SK-N-DZ (cell line): ENCODE data around the gene IL1RAPL1.

Source experiments
- DNase-seq: peaks from one replicate; pipeline ENCODE4 v3.0.0-alpha.2; 2015; ENCODE audit warnings: low spot score

The IL1RAPL1 gene

DNA sequence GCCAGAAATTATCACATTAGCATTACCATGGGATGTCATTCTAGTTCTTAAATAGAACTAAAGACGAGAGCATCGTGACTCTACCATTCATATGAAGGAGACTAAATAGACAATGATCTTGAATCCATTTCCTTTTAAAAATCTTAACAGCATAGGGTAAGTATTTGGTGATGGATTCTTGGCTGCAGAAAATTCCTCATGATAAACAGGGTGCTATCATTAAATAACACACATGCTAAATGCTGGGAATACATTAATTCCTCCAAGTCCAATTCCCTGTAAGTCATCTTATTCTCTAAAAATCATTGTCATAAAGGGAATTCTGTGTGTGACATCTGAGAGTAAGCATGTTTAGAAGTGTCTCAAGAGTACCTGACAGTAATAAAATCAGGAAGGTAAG, 1157.7 kb downstream of the IL1RAPL1 start:
- DNase-seq = no peak

- no peak for DNase-seq
These were observed 1159.1 kb downstream of the IL1RAPL1 start for GRCh38 chrX:29746326-29746725.

- DNase-seq = no peak
These were observed 1174.8 kb downstream of the IL1RAPL1 start for GRCh38 chrX:29762006-29762405.

GRCh38 chrX:29775890-29776289, 1188.6 kb downstream of the IL1RAPL1 start:
- no peak for DNase-seq

DNA sequence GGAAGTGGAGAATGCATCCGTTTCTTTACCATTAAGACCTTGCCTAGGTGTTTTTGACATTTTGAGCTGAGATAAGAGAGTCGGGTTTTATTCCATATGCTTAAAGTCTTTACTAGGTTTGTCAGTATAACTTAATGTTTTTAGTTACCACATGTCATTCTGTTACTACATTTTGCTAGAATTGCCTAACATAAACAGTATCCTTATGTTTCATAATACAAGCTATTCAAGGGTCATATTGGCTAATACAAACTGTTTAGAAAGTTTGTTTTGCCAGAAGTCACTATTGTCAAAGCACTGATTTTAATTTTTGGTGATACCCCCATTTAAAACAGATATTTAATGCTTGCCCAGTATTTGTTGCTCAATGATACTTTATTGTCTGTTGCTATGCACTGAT, 1200.4 kb downstream of the IL1RAPL1 start:
- DNase-seq = no peak

- no peak for DNase-seq
These were observed 1201.9 kb downstream of the IL1RAPL1 start for GRCh38 chrX:29788991-29789699.

DNA sequence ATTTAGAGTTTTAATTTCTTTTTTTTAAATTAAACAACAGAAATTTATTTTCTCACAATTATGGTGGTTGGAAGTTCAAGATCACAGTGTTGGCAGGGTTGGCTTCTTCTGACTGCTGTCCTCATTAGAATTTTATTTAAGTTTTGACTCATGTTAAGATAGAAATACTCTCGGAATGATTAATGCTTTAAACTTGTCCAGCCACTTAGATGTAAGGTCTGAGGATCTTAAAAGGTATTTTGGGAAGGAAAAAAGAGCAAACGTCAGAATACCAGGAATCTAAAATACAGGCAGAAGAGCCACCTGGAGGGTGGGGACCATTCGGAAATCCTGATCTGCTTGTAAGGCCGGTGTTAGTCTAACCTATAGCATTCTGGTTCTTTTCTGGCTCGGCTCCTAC, 1205.1 kb downstream of the IL1RAPL1 start:
- no peak for DNase-seq

GRCh38 chrX:29797156-29797555, 1209.9 kb downstream of the IL1RAPL1 start:
- DNase-seq = no peak

DNA sequence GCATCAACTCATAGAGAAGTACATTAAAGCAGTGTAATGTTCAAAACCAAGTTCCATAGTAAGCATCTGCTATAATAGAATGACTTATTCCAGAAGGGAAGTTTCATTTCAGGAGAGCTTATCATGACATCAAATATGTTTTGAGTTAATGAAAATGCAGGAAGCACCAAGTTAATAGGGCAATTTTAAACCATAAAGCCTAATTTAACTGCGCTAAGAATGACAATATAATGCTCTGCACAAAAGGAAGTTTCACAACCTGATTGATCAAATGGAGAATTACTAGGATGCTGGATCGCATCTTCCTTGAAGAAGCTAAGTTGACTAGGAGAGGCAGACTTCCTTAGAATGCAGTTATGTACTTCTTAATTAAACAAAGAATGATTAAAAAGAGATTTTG, 1211.2 kb downstream of the IL1RAPL1 start:
- no peak for DNase-seq

DNA sequence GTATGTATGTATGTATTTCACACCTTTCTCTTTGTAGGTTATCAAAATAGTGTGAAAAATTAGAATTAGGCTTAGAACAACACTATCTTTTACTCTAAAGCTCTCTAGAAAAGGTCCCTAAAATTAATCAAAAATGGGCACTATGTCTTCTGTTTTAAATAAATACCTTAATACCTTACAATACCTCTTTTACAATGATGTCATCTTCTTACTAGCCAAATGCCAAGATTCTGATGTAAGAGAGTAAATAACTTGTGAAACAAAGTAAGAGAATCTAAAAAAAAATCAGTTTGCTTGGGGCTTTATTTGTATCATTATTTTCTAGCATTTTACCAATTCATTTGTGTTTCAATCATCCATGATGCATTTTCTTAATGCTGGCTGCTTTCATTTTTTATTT, 1225.9 kb downstream of the IL1RAPL1 start:
- DNase-seq = no peak

DNA sequence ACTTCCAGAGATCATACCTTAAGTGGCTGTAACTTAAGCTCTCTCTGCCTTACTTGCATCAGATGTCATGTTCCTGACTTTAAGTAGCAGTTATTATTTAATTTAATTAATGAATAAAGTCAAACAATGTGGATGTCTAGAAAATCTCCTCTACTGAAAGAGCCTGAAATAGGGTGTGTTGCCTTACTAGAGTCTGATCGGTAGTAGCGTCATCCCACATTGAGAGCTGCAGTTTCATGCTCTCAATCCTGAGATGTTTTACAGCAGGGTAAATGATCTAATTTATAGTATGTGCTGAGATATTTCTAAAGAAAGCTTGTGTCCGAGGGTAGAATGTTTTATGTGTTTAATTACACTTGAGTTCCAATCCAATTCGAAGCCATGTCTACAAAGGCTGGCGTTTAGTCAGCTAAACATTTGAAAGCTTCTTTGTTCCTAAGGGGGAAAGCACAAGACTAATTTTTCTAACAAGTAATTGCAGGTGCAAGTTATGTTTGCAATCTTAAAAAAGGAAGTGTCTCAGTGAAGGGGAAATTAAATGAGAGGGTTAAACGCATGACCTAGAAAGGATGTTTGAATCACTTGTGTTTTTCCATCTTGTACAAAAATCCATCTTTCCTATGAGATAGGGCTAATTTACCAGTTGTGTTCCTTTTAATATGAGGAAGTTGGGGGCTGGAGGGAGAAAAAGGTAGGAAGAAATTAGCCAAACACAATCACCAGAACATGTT, 1237.1 kb downstream of the IL1RAPL1 start:
- DNase-seq = no peak

- DNase-seq = no peak
These were observed 1239.5 kb downstream of the IL1RAPL1 start for GRCh38 chrX:29826742-29827141.

DNA sequence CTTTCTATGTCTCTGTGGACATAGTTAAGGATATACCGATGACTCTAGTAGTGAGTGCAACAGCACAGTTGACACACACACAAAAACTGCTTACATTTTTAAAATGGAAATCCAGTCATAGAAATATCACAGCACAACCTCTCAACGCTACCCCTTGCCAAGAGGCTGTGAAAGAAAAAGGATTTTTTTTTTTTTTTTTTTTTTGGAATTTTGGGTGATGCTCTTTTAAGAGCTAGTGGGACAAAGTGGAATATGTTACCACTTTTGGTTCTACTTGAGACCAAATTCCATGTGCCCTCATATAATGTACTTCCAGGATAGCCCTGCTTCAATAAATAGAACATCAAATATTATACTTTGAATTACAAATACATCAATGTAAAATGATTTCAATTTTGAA, 1247.1 kb downstream of the IL1RAPL1 start:
- DNase-seq = no peak

DNA sequence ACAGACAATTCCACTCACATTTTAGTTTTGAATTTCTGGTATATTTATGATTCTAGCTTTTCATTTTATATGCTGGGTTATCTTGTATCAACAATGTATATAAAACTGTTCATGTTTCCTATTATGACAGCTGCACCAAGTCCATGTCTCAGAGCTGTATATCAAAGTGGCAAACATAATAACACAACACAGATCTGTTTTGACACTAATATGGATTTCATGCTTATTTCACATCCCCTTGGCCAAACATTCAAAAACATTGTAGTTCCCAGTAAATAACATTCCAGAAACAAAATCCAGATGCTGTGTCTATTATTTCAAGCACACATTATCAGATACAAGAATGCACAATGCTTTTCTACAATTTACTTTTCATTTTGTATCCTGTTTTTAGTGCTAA, 1247.5 kb downstream of the IL1RAPL1 start:
- DNase-seq = no peak

- DNase-seq = peak; percentile 1
These were observed 1254.5 kb downstream of the IL1RAPL1 start for GRCh38 chrX:29841750-29842149.

- no peak for DNase-seq
These were observed 1255.3 kb downstream of the IL1RAPL1 start for GRCh38 chrX:29842552-29842951.

GRCh38 chrX:29851857-29852605, 1264.8 kb downstream of the IL1RAPL1 start:
- no peak for DNase-seq

- DNase-seq = no peak
These were observed 1265.5 kb downstream of the IL1RAPL1 start for GRCh38 chrX:29852767-29853166.

- no peak for DNase-seq
These were observed 1271.5 kb downstream of the IL1RAPL1 start for GRCh38 chrX:29858714-29859113.

- no peak for DNase-seq
These were observed 1275.0 kb downstream of the IL1RAPL1 start for GRCh38 chrX:29862126-29862677.

DNA sequence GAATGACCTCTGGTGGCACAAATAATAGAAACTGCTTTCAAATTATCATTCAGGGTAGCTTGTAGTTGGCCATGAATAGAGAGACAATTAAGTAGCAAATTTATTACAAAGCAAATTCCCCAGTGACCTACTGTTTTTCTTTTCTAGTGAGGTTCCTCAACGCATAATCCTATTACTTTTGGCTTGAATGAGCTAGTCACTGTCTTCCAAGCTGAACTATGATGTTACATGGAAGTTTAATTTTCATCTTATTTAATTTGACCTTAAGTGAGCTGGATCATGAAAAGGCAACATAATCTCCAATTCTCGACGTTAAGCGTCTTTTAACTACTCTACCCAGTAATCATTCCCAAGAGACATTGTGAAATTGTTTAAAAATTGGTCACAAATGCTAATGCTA, 1280.7 kb downstream of the IL1RAPL1 start:
- DNase-seq = no peak

GRCh38 chrX:29869837-29870236, 1282.6 kb downstream of the IL1RAPL1 start:
- no peak for DNase-seq
